HCT116 (cell line): ENCODE results near the gene HTR3B. TPM values are rescaled to one million over a fixed set of nuclear protein-coding genes. Genes with fewer than 3 reads are reported as not detected.

Experiments used
- ATAC-seq: fragments of 200-7000 bp; cut with Tn5 transposase; 2 replicates; pipeline ENCODE4 v1.9.1; 2020; ENCODE audit warnings: mild to moderate bottlenecking, moderate library complexity
- BruUV-seq: library from RNA; stranded (reverse); fragments of 400-500 nt; replicated peaks from 2 replicates; lab custom pipeline; 2021; lab: Mats Ljungman, UMichigan
- CTCF ChIA-PET: fragments of 300-600 bp; sonication (Branson Sonifier 250); formaldehyde crosslinking; loops from one replicate; lab custom pipeline; 2021; ENCODE audit warnings: antibody characterized with exemption; lab: Charles Lee
- POLR2A ChIA-PET: fragments of 300-600, 350-600 bp; sonication (Branson Sonifier 250); formaldehyde crosslinking; loops from one replicate; lab custom pipeline; 2021; ENCODE audit warnings: antibody characterized with exemption; lab: Charles Lee
- RAD21 ChIA-PET, 2 experiments: fragments of 300-600 bp; sonication (Branson Sonifier 250); formaldehyde crosslinking; loops; one replicate each; lab custom pipeline; 2023; ENCODE audit warnings: low total read pairs in 2 of 2; ENCODE audit not compliant: uncharacterized antibody in 2 of 2, unreplicated experiment in 2 of 2, low non-redundant PET in 1 of 2; lab: Charles Lee
- DNase-seq: peaks from one replicate; pipeline ENCODE4 v3.0.0-alpha.2; 2010; ENCODE audit warnings: low read depth, low spot score
- H2AFZ ChIP-seq: fragments of 200-600 bp; shearing (Covaris generic), sonication (generic); 2 replicates; pipeline ENCODE4 v1.6.1; 2017; ENCODE audit warnings: low read depth, mixed run types, mixed read lengths, antibody characterized with exemption, low read length; ENCODE audit not compliant: poor library complexity, severe bottlenecking
- H3K27ac ChIP-seq: 2 replicates; pipeline ENCODE4 v1.5.1; 2012; ENCODE audit warnings: low read depth, low read length
- H3K27me3 ChIP-seq: fragments of 200-600 bp; sonication (generic); 2 replicates; pipeline ENCODE4 v1.6.1; 2016; ENCODE audit warnings: mixed run types, low read length, mixed read lengths; ENCODE audit not compliant: insufficient read depth
- H3K36me3 ChIP-seq, 2 experiments: fragments of 200-500 bp in 1 of 2; fragments of 200-600 bp in 1 of 2; sonication (Bioruptor generic) in 1 of 2; sonication (generic) in 1 of 2; 2 replicates each; pipeline versions ENCODE4 v1.5.1 to v1.6.1; 2014 to 2016; ENCODE audit warnings: low read length in 2 of 2, inconsistent platforms in 1 of 2, mixed read lengths in 1 of 2, mixed run types in 1 of 2; ENCODE audit not compliant: insufficient read depth in 2 of 2, control insufficient read depth in 1 of 2
- H3K4me1 ChIP-seq, 2 experiments: fragments of 200-600 bp in 1 of 2; sonication (generic) in 1 of 2; 2 replicates each; pipeline versions ENCODE4 v1.5.1 to v1.6.1; 2012 to 2017; ENCODE audit warnings: low read length in 2 of 2, inconsistent platforms in 1 of 2, mild to moderate bottlenecking in 1 of 2, mixed read lengths in 1 of 2, mixed run types in 1 of 2, moderate library complexity in 1 of 2; ENCODE audit not compliant: insufficient read depth in 2 of 2, control insufficient read depth in 1 of 2
- H3K4me2 ChIP-seq: fragments of 200-600 bp; sonication (generic); 2 replicates; pipeline ENCODE4 v1.6.1; 2017; ENCODE audit warnings: mixed run types, low read length, mixed read lengths
- H3K4me3 ChIP-seq, 2 experiments: fragments of 200-600 bp in 1 of 2; sonication (generic) in 1 of 2; replicated peaks in 1 of 2; 2 replicates each; pipeline ENCODE4 v1.5.1; 2011 to 2016; ENCODE audit warnings: low read length in 2 of 2, control low read depth in 1 of 2, low read depth in 1 of 2, mild to moderate bottlenecking in 1 of 2, mixed read lengths in 1 of 2, mixed run types in 1 of 2
- H3K79me2 ChIP-seq: fragments of 200-600 bp; sonication (generic); 2 replicates; pipeline ENCODE4 v1.6.1; 2017; ENCODE audit warnings: mild to moderate bottlenecking, mixed run types, low read length, moderate library complexity, mixed read lengths; ENCODE audit not compliant: insufficient read depth
- H3K9ac ChIP-seq: fragments of 200-600 bp; sonication (generic); 2 replicates; pipeline ENCODE4 v1.6.1; 2016; ENCODE audit warnings: low read length, mixed read lengths
- H3K9me2 ChIP-seq: fragments of 200-600 bp; sonication (generic), shearing (Covaris generic); 2 replicates; pipeline ENCODE4 v1.6.1; 2017; ENCODE audit warnings: mixed run types, mild to moderate bottlenecking, moderate library complexity; ENCODE audit not compliant: insufficient read depth
- H3K9me3 ChIP-seq, 2 experiments: fragments of 200-500 bp in 1 of 2; fragments of 200-600 bp in 1 of 2; sonication (Bioruptor generic) in 1 of 2; sonication (generic) in 1 of 2; 2 replicates each; pipeline ENCODE4 v1.6.1; 2014 to 2017; ENCODE audit warnings: low read length in 2 of 2, mixed read lengths in 2 of 2, inconsistent platforms in 1 of 2, low read depth in 1 of 2, mild to moderate bottlenecking in 1 of 2, mixed run types in 1 of 2, moderate library complexity in 1 of 2; ENCODE audit not compliant: control insufficient read depth in 1 of 2, insufficient read depth in 1 of 2
- H4K20me1 ChIP-seq: fragments of 200-600 bp; sonication (generic), shearing (Covaris generic); 2 replicates; pipeline ENCODE4 v1.6.1; 2017; ENCODE audit warnings: mixed run types, mild to moderate bottlenecking, moderate library complexity; ENCODE audit not compliant: insufficient read depth
- EZH2 ChIP-seq: fragments of 200-600 bp; sonication (generic); IDR thresholded peaks from 2 replicates; pipeline ENCODE4 v1.6.1; 2017; ENCODE audit warnings: antibody characterized with exemption, mixed run types
- MAX ChIP-seq: IDR thresholded peaks from 2 replicates; pipeline ENCODE4 v1.6.1; 2012
- REST ChIP-seq: IDR thresholded peaks from 2 replicates; pipeline ENCODE4 v1.6.1; 2012; ENCODE audit warnings: low read depth
- TCF7L2 ChIP-seq: IDR thresholded peaks from 2 replicates; pipeline ENCODE4 v1.7.0; 2011; ENCODE audit warnings: borderline replicate concordance, inconsistent platforms; ENCODE audit not compliant: insufficient read depth, insufficient read length; ENCODE audit errors: extremely low read depth
- ZBTB33 ChIP-seq: IDR thresholded peaks from 2 replicates; pipeline ENCODE4 v1.6.1; 2011; ENCODE audit warnings: mild to moderate bottlenecking, low read length, moderate library complexity; ENCODE audit not compliant: insufficient replicate concordance; ENCODE audit errors: extremely low read depth
- intact Hi-C: fragments of 100-400 bp; cut with micrococcal nuclease; formaldehyde crosslinking; loops from 2 replicates; pipeline ENCODE4 v1.10.0; 2022
- total RNA-seq: library from RNA; stranded (reverse); gene quantifications from one replicate; pipeline ENCODE4 v1.2.1, GENCODE V29; 2021; ENCODE audit not compliant: unreplicated experiment

Gene HTR3B
- total RNA-seq, 1 experiment from 2014 or later: not detected

- H3K27me3 ChIP-seq: peaks cover 8% of the 10 kb centered on the region; the same call in 1 of the 2 replicates
- no peak for ATAC-seq
These were observed 67.1 kb downstream of the HTR3B start for GRCh38 chr11:113971506-113972195.

More at GRCh38 chr11:113971506-113972195, 67.1 kb downstream of the HTR3B start:
- no peak for DNase-seq
- no peaks in the 10 kb centered on the region for H3K79me2 ChIP-seq
- H3K27ac ChIP-seq: no peak overlapping the region
- H3K9ac ChIP-seq: no peak overlapping the region
- H3K4me2 ChIP-seq: no peak overlapping the region
- ChIA-PET RAD21 (no interaction called here), POLR2A (no interaction called here), CTCF (no interaction called here)
- H2AFZ ChIP-seq: no peak overlapping the region
- H3K4me3 ChIP-seq: no peak overlapping the region
- H3K4me1 ChIP-seq: peaks cover 13 to 14% of the 10 kb centered on the region in 2 experiments; a peak in 3 of 4 replicates
- TF ChIP-seq TCF7L2 (no peak), REST (no peak), EZH2 (no peak), MAX (no peak), ZBTB33 (no peak)
- H4K20me1 ChIP-seq: no peaks in the 10 kb centered on the region
- BruUV-seq: no TSS peak
- no peaks in the 10 kb centered on the region for H3K9me2 ChIP-seq
- H3K36me3 ChIP-seq: no peaks in the 10 kb centered on the region
- no peaks in the 10 kb centered on the region for H3K9me3 ChIP-seq
- intact Hi-C loops: no loop called here
